Tibial artery (tissue), 4 donors: ENCODE measurements around the gene HEBP2.

Source experiments
- DNase-seq, 2 donors: peaks; one replicate each; pipeline ENCODE4 v3.0.0-alpha.2; 2019
- H3K27ac ChIP-seq, 2 donors: fragments of 200-600 bp; sonication (generic) in 1 of 2; 1 replicate in 1 of 2; 2 replicates in 1 of 2; pipeline ENCODE4 v1.5.1; 2018 to 2019; ENCODE audit warnings: mild to moderate bottlenecking in 1 of 2
- H3K27me3 ChIP-seq, 2 donors: fragments of 200-600 bp; sonication (generic) in 1 of 2; one replicate each; pipeline versions ENCODE4 v1.5.1 to v1.6.0; 2016 to 2019
- H3K36me3 ChIP-seq, 3 donors: fragments of 200-600 bp; sonication (generic) in 2 of 3; one replicate each; pipeline ENCODE4 v1.5.1; 2016 to 2019; ENCODE audit warnings: mild to moderate bottlenecking in 2 of 3
- H3K4me1 ChIP-seq, 4 donors: fragments of 200-600 bp; sonication (generic) in 2 of 4; 1 replicate in 3 of 4; 2 replicates in 1 of 4; pipeline ENCODE4 v1.5.1; 2016 to 2019
- H3K4me3 ChIP-seq, 2 donors: fragments of 200-600 bp; sonication (generic) in 1 of 2; 1 replicate in 1 of 2; 2 replicates in 1 of 2; pipeline ENCODE4 v1.5.1; 2018 to 2019; ENCODE audit warnings: mild to moderate bottlenecking in 2 of 2
- H3K9me3 ChIP-seq, 3 donors: fragments of 200-600 bp; sonication (generic) in 1 of 3; one replicate each; pipeline ENCODE4 v1.5.1; 2016 to 2019
- CTCF ChIP-seq, 2 experiments: fragments of 200-600 bp in 1 of 2; fragments of 450-650 bp in 1 of 2; IDR thresholded peaks; one replicate each; pipeline ENCODE4 v1.5.1; 2017 to 2019; ENCODE audit warnings: antibody characterized with exemption in 2 of 2, mild to moderate bottlenecking in 1 of 2, moderate library complexity in 1 of 2
- intact Hi-C: fragments of 100-400 bp; cut with DNase I; formaldehyde crosslinking; loops from one replicate; pipeline ENCODE4 v1.15.0; 2023; ENCODE audit warnings: low total_unique reads

The HEBP2 gene

GRCh38 chr6:138378463-138378862 lies 25.6 kb upstream of the HEBP2 start:
- TF ChIP-seq CTCF (IDR thresholded peaks at IDR 0.05) = no peak
- Histone ChIP-seq H3K27ac (no peak overlapping the region), H3K4me1 (no peaks in the 10 kb centered on the region), H3K27me3 (peaks cover 0 to 3% of the 10 kb centered on the region in 2 donors), H3K4me3 (no peak overlapping the region), H3K36me3 (no peaks in the 10 kb centered on the region), H3K9me3 (no peaks in the 10 kb centered on the region)
- intact Hi-C loops = no loop called here
- DNase-seq = no peak

GRCh38 chr6:138382498-138383265 lies 21.3 kb upstream of the HEBP2 start:
- no peak for TF ChIP-seq CTCF (IDR thresholded peaks at IDR 0.05)
- no peaks in the 10 kb centered on the region for H3K4me1 ChIP-seq
- H3K9me3 ChIP-seq = no peaks in the 10 kb centered on the region
- no peak overlapping the region for H3K4me3 ChIP-seq
- peaks cover 0 to 3% of the 10 kb centered on the region in 2 donors for H3K27me3 ChIP-seq
- H3K27ac ChIP-seq = no peak overlapping the region
- no peaks in the 10 kb centered on the region for H3K36me3 ChIP-seq
- no peak for DNase-seq
- intact Hi-C loops = no loop called here

GRCh38 chr6:138383776-138384175 lies 20.2 kb upstream of the HEBP2 start:
- no peak overlapping the region for H3K4me3 ChIP-seq
- no peak for DNase-seq
- H3K9me3 ChIP-seq = no peaks in the 10 kb centered on the region
- H3K27me3 ChIP-seq = peaks cover 0 to 3% of the 10 kb centered on the region in 2 donors
- TF ChIP-seq CTCF (IDR thresholded peaks at IDR 0.05) = no peak
- intact Hi-C loops = no loop called here
- no peaks in the 10 kb centered on the region for H3K4me1 ChIP-seq
- no peak overlapping the region for H3K27ac ChIP-seq
- no peaks in the 10 kb centered on the region for H3K36me3 ChIP-seq

- Histone ChIP-seq H3K27ac (no peak overlapping the region), H3K9me3 (no peaks in the 10 kb centered on the region), H3K36me3 (no peaks in the 10 kb centered on the region), H3K27me3 (peaks cover 0 to 3% of the 10 kb centered on the region in 2 donors), H3K4me1 (no peaks in the 10 kb centered on the region), H3K4me3 (no peak overlapping the region)
- DNase-seq = no peak
- no peak for TF ChIP-seq CTCF (IDR thresholded peaks at IDR 0.05)
- intact Hi-C loops = no loop called here
Measured at GRCh38 chr6:138386897-138387296, 17.1 kb upstream of the HEBP2 start.

GRCh38 chr6:138387577-138388368 lies 16.2 kb upstream of the HEBP2 start:
- Histone ChIP-seq H3K36me3 (no peaks in the 10 kb centered on the region), H3K9me3 (no peaks in the 10 kb centered on the region), H3K27ac (no peak overlapping the region), H3K4me1 (no peaks in the 10 kb centered on the region), H3K4me3 (no peak overlapping the region), H3K27me3 (peaks cover 0 to under 1% of the 10 kb centered on the region in 2 donors)
- no peak for TF ChIP-seq CTCF (IDR thresholded peaks at IDR 0.05)
- no peak for DNase-seq
- intact Hi-C loops = no loop called here
